Measurements from ENCODE around the gene POPDC2.

- TF ChIP-seq POLR2AphosphoS5 (IDR thresholded peaks at IDR 0.05; ENCODE audit: low read depth, low read length), result no peak
- no peak for TF ChIP-seq TAF1 (IDR thresholded peaks at IDR 0.05; ENCODE audit: borderline replicate concordance, insufficient read depth, low read length)
- no peak for TF ChIP-seq SIN3A (IDR thresholded peaks at IDR 0.05; ENCODE audit: borderline replicate concordance, insufficient read depth, low read length)
Observed at GRCh38 chr3:119604878-119605277, 55.5 kb downstream of the POPDC2 start.

All from PFSK-1 (cell line).